HG03196 (cell line): ENCODE measurements around the gene PLXNB2.

Source experiments
- ATAC-seq: cut with Tn5 transposase; IDR thresholded peaks from one replicate; pipeline ENCODE4 v1.9.1; 2021; ENCODE audit not compliant: unreplicated experiment

The PLXNB2 gene

DNA sequence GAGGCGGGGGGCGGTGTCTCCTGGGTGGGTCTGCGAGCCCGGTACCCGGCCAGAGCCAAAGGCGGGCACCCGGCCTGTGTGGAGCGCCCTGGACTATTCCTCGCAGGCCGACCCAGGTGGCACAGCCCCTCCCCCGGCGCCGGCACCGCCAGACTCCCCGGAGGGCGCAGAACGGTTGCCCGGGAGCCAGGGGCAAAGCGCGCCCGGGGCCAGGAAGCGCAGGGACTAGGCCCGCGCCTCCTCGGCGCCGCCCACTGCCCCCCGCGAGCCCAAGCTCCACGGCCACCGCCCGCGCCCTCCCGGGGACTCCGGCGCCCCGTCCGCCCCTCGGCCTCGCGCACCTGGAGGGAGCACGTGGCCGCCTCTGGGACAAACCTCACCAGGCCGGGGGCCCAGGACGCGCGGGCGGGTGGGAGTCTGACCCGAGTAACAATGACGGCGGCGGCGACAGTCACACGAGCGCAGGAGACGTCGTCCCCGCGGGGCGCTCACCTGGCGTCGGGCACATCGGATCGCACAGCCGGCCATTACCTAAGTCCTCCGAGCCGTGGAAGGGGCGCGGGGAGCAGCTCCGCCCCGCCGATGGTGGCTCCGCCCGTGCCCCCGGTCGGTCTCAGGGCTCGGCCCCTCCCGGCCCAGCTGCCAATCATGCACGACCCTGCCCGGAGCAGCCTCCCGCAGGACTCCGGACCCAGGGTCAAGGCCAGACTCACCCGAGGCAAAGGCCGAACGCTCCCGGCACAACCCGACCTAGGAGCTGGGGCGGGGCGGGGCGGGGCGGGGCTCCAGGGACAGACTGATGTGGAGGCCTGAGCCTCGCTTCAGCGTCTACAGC, 7.4 kb downstream of the PLXNB2 start:
- no peak for ATAC-seq

DNA sequence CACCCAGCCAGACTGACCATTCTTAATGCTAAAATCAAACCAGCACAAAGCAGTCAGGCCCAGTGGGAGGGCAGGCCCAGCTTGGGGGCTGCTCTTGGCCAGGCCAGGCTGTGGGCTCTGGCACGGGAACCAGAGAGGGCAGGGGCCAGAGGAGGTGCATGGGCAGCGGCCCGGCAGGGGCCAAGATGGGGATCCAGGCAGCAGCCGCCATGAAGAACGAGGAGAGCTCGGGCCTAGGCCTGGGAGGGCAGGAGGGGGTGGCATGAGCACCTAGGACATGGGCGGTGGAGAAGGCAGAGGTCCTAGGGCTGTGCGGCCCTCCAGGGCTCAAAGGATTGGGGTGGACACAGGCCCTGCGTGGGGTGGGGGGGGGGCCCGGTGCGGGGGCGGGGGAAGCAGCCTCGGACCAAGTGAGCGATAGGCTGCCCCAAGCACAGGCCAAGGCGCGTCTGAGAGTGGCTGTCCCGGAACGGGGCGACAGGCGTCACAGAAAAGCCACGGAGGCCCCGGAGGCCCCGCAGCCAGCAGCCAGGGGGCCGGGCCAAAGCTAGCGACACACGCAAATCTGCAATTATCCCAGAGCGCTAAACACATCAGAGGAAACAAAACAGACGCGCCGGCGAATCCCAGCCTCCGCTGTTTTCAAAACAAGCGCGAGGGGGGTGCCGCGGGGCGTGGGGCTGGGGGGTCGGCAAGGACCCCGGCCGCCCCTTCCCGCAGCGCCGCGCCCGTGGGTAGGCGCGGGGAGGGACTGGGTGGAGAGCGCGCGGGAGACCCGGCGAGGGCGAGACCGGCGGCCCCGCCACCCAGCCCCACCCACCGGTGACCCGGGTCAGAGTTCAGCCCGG, 8.3 kb downstream of the PLXNB2 start:
- no peak for ATAC-seq

- ATAC-seq: no peak
Measured at GRCh38 chr22:50298266-50298637, 9.2 kb downstream of the PLXNB2 start.

DNA sequence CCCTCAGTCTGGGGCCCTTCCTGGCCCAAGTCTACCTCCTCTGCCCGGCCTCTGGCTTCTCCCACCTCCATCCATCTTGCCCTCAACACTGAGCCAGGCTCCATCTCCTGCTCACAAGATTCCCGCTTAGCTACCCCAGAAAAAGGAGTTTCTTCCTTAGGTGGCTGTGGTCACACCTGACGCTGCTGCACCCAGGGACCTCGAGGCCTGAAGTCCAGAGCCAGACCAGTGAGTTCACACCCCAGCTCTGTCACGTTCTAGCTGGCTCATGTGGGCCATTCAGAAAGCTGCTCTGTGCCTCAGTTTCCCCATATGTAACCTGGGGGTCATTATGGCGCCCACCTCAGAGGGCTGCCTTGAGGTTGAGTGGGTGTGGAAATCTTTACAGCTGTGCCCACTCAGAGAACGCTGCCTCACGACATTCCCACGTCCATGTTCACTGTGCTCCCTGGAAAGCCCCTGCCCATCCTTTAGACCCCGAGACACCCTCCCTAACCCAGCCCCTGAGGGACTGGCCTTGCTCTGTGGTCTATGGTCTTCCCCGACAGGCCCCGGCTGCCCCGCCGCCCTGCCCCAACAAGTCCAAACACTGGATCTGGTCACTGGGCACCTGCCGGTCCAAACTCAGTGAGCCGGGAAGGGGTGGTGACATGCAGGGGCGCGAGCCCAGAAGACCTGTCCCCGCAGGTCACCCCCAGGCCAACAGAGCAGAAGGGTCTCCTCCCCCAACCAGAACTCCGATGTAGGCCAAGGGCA, 9.8 kb downstream of the PLXNB2 start:
- ATAC-seq: no peak

DNA sequence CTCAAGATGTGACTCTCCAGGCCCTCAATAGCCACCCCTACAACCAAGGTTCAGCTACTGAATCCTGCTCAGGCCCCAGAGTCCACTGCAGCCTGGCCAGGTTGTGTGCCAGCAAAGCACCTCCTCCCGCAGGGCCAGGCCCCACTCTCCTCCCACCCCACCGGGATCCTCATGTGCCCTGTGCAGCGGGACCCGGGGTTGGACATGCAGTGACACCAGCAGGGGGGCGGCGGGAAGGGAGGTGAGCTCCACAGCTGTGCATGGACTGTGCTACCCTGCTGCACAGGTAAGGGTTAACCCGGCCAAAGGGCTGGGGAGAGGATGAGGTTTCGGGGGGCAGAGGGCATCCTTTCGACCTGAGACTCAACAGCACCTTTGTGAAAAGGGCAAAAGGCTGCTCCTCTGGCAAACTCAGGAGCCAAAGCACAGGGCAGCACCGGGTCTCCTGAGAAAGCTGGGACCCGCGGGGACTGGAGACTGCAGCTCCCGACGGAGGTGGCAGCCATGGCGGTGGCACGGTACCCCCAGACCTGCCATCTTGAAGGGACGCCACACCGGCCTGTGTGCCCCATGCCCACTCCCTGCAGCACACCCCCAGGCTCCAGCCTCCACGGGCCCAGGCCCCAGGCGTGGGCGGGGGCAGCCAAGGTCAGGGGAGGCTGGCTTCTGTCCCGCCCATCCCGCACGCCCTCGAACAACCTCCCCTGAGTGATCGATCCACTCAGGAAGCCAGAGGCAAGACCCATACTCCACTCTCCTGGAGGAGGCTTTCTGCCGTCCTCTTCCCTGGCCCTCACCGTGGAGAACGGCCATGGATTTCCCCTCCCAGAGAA, 10.6 kb downstream of the PLXNB2 start:
- ATAC-seq: no peak

- ATAC-seq: no peak
Measured at GRCh38 chr22:50294319-50294656, 13.2 kb downstream of the PLXNB2 start.

DNA sequence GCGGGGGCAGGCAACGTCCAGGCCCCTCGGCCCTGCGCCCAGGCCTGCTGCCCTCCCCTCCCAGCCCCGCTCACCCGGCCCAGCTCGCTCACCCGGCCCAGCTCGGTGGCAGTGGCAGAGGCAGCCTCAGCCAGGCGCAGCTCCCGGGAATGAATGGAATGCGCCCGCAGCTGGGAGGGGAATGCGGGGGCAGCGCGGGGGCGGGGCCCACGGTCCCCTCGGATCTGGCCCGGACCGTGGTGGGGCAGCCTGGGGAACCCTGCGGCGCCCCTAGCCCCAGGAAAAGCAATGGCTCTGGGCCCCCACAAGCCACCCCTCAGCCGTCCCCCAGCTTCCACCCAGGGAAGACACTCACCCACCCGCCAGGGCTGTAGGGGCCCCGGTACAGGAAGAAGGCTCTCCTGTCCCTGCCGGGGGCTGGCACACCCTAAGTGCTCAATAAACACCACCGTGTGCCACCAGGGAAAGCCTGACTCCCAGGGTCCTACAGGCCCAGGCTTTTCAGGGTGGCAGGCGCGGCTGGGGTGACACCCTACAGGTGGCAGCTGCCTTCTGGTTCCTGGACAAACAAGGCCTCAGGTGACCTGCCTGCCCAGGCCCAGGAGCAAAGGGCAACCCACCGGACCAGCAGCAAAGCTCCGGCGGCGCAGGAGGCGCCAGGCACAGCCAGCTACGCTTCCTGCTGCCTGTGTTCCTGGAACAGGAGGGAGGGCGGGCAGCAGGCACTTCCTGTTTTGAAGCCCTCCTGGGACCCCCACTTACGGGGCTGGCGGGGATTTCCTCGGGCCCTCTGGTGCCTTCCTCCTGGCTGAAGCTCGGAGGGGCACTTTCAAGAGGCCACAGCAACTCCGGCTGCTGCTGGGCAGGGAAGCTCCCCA, 13.8 kb downstream of the PLXNB2 start:
- ATAC-seq: no peak

DNA sequence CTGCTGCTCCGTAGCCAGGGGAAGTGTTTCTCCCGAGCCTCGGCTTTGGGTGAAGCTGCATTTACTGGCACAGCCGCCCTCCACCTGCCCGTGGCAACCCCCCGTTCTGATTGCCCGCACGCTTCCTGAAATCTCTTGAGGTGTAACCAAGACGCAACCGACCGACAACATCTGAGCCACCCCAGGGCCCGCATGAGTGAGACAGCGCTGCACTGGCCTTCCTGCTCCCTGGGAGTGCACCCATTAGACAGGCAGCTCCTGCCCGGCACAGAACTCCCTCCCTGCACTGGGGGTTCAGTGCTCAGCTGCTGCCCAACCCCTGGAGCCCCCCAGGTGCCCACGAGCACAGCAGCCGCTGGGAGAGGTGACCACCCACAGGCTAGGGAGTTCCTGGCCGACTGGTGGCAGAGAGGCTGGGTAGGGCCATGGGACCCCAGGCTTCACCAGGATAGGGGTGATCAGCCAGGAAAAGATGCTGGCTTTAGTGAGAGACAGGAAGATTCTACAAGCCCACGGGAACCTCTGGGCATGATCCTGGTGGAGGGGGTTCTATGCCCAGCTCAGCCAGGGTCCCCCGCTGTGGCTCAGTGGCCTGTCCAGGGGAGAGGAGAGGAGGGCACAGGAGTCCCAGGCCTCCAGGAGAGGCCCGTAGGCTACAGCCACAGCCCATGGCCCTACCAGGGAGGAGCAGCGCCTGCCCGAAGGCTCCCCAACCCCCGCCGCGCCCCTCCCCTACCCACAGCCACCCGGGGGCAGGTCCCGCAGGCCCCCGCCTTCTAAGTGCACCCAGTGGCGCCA, 14.6 kb downstream of the PLXNB2 start:
- ATAC-seq: no peak

GRCh38 chr22:50289942-50290630, 17.4 kb downstream of the PLXNB2 start:
- ATAC-seq: no peak

DNA sequence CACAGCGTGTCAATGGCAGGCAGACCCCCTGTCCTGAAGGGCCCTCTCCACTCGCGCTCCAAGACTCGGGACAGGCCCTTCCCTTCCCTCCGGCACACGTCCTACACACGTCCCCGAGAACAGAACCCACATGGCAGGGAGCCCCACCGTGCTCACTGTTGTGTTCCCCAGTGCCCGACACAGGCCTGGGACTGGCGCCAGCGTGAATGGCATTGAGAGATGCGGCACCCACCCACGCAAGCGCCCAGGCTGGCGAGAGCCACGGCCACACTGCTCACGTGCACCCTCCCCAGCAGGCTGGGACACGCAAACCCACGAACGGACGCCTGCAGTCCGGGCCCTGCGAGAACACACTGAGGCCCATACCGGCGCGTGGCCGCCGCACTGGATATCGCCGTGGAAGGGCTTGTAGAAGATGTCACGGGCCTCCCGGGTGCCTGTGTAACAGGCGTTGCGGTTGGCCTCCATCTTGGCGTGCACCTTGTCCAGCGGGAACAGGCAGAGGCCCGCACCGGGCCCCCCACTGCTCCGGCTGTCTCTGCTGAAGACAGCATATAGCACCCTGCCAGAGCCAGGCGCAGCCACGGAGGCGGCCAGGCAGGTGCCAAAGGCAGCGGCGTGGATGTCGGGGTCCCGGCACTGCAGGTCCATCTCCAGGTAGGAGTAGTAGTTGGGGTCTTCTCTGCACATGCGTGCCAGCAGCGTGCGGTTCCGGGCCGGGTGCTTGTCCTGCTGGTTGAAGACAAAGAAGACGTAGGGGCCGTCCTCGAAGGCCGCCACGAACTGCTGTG, 18.1 kb downstream of the PLXNB2 start:
- ATAC-seq: no peak

GRCh38 chr22:50287731-50288130, 19.7 kb downstream of the PLXNB2 start:
- ATAC-seq: no peak

GRCh38 chr22:50286701-50287318, 20.6 kb downstream of the PLXNB2 start:
- no peak for ATAC-seq

- ATAC-seq: no peak
Measured at GRCh38 chr22:50286275-50286674, 21.2 kb downstream of the PLXNB2 start.

GRCh38 chr22:50285568-50286229, 21.7 kb downstream of the PLXNB2 start:
- ATAC-seq: no peak

GRCh38 chr22:50284479-50284878, 23.0 kb downstream of the PLXNB2 start:
- no peak for ATAC-seq

GRCh38 chr22:50283821-50284220, 23.6 kb downstream of the PLXNB2 start:
- no peak for ATAC-seq
